HG03095 (cell line): ENCODE results near the gene FAHD2A.
"Not testable (repeated sequence)": the region's sequence is repeated elsewhere in the genome, so short reads cannot be mapped to it uniquely, and the experiment has no call there.

Experiments used
- ATAC-seq: cut with Tn5 transposase; IDR thresholded peaks from one replicate; pipeline ENCODE4 v1.9.1; 2021; ENCODE audit warnings: moderate library complexity; ENCODE audit not compliant: unreplicated experiment

FAHD2A gene

GRCh38 chr2:95389245-95390119 lies 13.0 kb upstream of the FAHD2A start:
- ATAC-seq, result no peak

- ATAC-seq, result no peak
These were observed 12.1 kb upstream of the FAHD2A start for GRCh38 chr2:95390272-95390880.

DNA sequence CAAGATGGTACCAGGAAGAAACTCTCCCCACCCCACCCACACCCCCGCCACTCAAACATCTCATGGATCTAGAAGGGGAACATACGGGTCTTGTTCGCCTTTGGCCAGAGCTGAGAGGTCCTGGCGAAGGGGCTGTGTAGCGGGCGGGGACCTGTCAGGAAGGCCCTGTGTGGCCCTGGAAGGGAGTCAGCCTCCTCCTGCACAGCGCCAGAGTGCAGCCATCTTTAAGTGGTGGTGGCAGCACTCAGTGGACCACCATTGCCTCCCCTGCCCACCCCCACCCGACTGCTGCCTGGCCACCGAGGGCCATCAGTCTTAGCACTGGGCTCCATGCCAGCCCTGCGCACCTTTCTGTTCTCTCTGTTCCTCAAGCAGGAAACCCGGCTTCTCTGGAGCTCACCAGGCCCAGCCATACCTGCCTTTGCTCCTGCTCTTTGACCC lies 11.6 kb upstream of the FAHD2A start:
- no peak for ATAC-seq

- no peak for ATAC-seq
These were observed 10.7 kb upstream of the FAHD2A start for GRCh38 chr2:95391641-95392310.

GRCh38 chr2:95392320-95392719 lies 10.2 kb upstream of the FAHD2A start:
- ATAC-seq, result no peak

DNA sequence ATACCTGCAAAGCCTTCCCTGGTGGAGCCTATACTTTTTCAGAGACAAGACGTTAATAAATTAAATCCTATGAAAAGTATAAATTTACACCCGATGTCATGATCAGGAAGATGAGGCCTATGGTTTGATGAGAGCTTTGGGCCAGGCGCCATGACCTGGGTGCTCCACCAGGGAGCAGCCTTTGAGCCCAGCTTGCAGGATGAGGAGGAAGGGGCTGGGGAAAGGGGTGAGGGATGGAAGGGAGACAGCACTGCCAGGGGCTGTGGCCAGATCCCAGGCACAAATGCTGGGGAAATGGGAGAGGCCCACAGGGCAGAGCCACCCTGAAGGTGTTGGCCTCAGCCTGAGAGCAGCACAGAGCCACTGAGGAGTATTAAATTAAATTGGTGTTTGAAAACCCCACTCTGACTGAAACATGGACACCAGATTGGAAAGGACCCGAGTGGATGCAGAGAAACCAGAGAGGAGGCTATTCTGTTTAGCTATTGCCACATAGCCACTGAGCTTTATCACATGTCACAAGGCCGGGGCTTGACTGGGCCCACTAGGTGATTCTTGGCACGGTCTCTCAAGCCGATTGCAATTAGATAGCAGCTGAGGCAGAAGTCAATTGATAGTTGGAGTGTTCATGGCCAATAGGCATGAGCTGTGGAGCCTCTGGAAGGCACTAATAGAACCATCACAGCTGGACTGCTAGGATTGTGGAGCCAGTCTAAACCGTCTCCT lies 9.6 kb upstream of the FAHD2A start:
- no peak for ATAC-seq

DNA sequence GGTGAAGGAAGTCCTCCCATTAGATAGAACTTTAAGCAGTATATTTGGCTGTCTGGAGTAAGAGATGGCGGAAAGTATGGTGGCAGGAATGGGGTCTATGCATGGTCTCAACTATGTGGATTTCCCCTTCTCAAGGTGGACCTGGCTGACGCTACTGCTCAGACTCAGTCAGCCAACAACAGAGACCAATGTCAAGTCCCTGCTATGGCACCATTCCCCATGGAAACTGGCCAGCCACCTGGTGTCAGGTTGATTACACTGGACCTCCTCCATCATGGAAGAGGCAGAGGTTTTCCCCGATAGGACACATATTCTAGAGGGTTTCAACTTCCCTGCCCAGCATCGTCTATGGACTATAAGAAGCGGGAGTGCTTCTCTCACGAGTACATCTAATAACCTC lies 8.6 kb upstream of the FAHD2A start:
- ATAC-seq, result no peak

DNA sequence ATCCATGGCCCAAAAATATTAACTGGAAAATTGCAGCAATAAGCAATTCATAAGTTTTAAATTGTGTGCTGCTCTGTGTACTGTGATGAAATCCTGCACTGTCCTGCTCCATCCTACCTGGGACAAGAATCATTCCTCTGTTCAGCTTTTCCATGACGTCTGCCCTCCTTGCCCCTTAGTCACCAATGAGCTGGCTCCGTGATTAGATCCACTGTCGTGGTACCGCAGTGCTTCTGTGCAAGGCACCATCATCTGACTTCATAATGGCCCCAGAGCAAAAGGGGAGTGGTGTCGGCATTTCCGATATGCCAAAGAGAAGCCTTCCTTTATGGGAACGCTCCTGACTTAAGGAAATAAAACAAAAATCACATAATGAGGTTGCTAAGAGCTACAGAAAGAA lies 3.4 kb upstream of the FAHD2A start:
- no peak for ATAC-seq

GRCh38 chr2:95401480-95401879 lies 1.0 kb upstream of the FAHD2A start:
- no peak for ATAC-seq

DNA sequence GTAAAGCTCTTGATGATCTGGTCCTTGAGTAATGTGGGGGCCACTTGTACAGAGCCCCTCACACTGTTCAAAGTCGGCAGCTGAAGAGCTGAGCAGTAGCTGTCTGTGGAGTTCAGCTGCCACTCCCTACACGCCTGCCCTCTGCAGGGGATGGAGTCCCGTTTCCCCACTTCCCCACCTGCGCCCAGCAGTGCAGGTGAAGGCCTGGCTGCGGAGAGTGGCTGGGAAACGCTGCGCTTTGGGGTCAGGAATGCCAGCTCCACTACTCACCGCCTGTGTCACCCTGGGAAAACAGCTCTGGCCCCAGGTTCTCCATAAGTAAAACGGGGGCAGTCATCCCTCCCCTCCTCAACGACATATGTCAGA lies 521 bp upstream of the FAHD2A start:
- ATAC-seq, result peak; percentile 4

DNA sequence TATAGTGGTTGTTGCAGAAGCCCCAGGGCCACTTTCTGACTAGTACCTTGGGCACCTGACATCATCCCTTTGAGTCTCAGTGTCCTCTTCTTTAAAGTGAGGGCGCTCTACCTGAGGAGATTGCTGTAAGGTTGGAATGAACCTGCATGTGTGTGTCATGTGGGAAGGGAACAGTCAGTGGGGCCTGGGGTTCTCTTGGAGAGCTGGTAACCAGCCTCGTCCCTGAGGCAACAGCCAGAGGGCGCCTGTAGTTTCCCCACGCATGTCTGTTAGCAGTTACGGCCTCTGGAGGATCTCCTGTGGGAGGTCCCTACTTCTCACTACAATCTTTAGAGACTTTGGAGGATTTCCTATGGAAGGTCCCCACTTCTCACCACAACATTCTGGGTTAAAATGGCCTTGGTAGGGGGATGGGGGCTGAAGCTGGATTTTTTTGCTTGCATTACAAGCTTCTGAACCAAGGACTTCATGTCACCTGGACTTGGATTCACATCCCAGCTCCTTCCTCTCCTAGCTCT lies 755 bp downstream of the FAHD2A start:
- peak; percentile 38 for ATAC-seq

DNA sequence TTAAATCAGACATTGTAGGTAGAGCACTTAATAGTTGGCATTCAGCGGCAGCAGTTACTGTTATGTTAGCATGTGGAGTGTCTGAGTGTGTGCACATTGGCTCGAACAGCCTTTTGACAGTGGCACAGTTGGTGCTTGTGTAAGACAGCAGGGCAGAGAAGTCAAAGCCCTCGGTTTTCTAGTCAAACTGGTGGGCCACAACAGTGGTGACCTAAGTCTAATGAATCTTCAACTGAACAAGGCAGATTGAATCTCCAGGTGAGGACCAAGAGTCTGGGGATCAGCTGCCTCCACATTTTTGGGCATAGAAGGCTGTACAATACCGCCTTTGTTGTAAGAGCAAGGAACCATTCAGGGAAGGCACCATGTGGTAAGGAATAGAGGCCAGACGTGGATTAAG lies 1.3 kb downstream of the FAHD2A start:
- ATAC-seq, result not testable (repeated sequence)

- ATAC-seq, result not testable (repeated sequence)
These were observed 2.2 kb downstream of the FAHD2A start for GRCh38 chr2:95404676-95405075.

DNA sequence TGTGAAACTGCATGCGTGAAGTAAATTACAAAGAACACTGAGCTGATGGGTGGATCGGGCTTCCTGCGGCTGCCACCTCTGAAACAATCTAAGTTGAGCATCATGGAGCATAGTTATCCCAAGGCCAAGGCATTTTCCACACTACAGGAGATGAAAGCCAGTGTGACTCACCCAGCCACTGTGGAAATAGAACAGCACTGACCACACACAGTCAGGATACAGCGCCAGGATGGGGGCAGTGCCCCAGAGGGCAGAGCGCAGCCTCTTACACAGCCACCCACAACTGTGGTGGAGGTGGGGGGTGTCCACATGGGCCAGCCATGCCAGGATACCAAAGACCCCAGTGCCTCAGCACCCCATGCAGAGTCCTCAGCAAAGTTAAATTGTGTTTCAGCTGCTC lies 8.7 kb downstream of the FAHD2A start:
- not testable (repeated sequence) for ATAC-seq

GRCh38 chr2:95414015-95414594 lies 11.6 kb downstream of the FAHD2A start:
- ATAC-seq, result peak; percentile 76

DNA sequence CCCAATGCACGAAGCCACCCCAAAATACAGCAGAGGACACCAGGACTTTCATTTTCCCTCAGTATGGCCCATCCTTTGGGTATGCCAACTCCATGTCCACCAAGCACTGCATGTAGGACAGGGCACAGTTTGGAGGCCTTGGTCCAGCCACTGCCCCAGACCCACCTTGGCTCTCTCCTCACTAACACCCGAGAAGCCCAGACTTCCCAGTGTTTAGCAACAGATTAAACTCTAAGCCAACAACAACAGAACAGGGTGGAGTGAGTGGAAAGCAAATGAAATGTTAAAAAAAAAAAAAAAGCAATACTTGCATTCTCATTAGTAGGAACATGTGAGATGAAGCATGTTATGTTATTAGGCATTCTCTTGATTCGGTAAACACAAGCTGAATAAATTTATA lies 12.6 kb downstream of the FAHD2A start:
- ATAC-seq, result not testable (repeated sequence)

- ATAC-seq, result not testable (repeated sequence)
These were observed 13.1 kb downstream of the FAHD2A start for GRCh38 chr2:95415561-95415960.

DNA sequence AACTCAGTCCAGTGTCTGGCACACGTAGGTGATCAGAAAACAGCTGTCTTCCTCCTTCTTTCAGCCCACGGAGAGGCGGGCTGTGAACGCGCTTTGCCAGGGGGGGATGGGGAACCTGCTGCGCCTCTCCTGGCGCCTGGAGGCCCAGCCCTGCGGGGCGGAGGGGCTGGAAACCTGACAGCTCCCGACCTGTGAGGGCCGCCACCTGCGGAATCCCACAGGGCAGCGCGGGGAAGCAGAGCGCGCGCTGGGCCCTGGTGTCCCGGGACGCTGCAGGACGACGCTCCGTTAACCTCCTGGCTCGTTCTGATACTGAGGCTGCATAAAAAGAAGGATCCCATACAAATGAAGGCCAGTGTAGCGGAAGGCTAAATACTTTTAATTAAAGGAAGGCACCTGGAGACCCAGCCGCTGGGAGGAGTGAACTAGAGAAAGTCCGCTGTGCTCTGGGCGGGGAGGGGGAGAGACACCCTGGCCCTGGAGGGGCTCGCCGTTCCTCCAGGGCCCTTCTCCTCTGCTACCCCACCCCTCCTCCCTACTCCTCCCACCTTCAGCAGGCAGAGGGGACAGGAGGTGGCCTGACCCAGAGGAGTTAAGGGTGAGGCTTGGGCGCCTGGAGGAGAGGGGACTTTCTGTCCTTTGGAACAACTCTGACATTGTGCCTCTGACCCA lies 24.8 kb downstream of the FAHD2A start:
- ATAC-seq, result not testable (repeated sequence)

GRCh38 chr2:95429748-95430467 lies 27.4 kb downstream of the FAHD2A start:
- not testable (repeated sequence) for ATAC-seq
